Fibroblast of lung (primary cell): ENCODE data around the gene HOXA7. TPM values are rescaled to one million over a fixed set of nuclear protein-coding genes. Genes with fewer than 3 reads are reported as not detected.

Source experiments
- DNase-seq, 2 donors: peaks; one replicate each; pipeline versions ENCODE4 v3.0.0 to v3.0.0-alpha.2; 2010; ENCODE audit warnings: low read depth in 2 of 2
- H2AFZ ChIP-seq: 2 replicates; pipeline ENCODE4 v1.5.1; 2012; ENCODE audit warnings: low read length, control low read depth, inconsistent platforms
- H3K27ac ChIP-seq: 2 replicates; pipeline ENCODE4 v1.5.1; 2011; ENCODE audit warnings: low read length, control low read depth; ENCODE audit not compliant: insufficient read depth
- H3K27me3 ChIP-seq: 2 replicates; pipeline ENCODE4 v1.5.1; 2011; ENCODE audit warnings: mild to moderate bottlenecking, low read length; ENCODE audit not compliant: control insufficient read depth, insufficient read depth
- H3K36me3 ChIP-seq: 2 replicates; pipeline ENCODE4 v1.5.1; 2011; ENCODE audit warnings: low read length; ENCODE audit not compliant: control insufficient read depth, insufficient read depth
- H3K4me1 ChIP-seq: 2 replicates; pipeline ENCODE4 v1.5.1; 2011; ENCODE audit warnings: low read length; ENCODE audit not compliant: control insufficient read depth, insufficient read depth; ENCODE audit errors: extremely low read depth
- H3K4me2 ChIP-seq: 2 replicates; pipeline ENCODE4 v1.5.1; 2011; ENCODE audit warnings: low read length, control low read depth; ENCODE audit not compliant: insufficient read depth; ENCODE audit errors: extremely low read depth
- H3K4me3 ChIP-seq, 4 experiments: fragments of 200-600 bp in 1 of 4; sonication (generic) in 1 of 4; replicated peaks in 1 of 4; 2 replicates each; pipeline ENCODE4 v1.5.1; 2011 to 2016; ENCODE audit warnings: low read length in 4 of 4, low read depth in 3 of 4, mild to moderate bottlenecking in 3 of 4, control low read depth in 2 of 4, inconsistent platforms in 1 of 4, mixed read lengths in 1 of 4; ENCODE audit not compliant: insufficient read depth in 1 of 4; ENCODE audit errors: control extremely low read depth in 1 of 4
- H3K79me2 ChIP-seq: 2 replicates; pipeline ENCODE4 v1.5.1; 2012; ENCODE audit warnings: mild to moderate bottlenecking, low read length, inconsistent platforms; ENCODE audit not compliant: control insufficient read depth, insufficient read depth
- H3K9ac ChIP-seq: 2 replicates; pipeline ENCODE4 v1.5.1; 2011; ENCODE audit warnings: mild to moderate bottlenecking, low read length, control low read depth; ENCODE audit not compliant: insufficient read depth
- H3K9me3 ChIP-seq: 2 replicates; pipeline ENCODE4 v1.5.1; 2012; ENCODE audit warnings: low read depth, low read length; ENCODE audit not compliant: control insufficient read depth, insufficient read depth
- H4K20me1 ChIP-seq: 2 replicates; pipeline ENCODE4 v1.5.1; 2011; ENCODE audit warnings: low read length; ENCODE audit not compliant: control insufficient read depth, insufficient read depth; ENCODE audit errors: extremely low read depth
- CTCF ChIP-seq, 2 donors: IDR thresholded peaks in 1 of 2; conservative IDR thresholded peaks in 1 of 2; 1 replicate in 1 of 2; 2 replicates in 1 of 2; pipeline ENCODE4 v1.5.1; 2011 to 2012; ENCODE audit warnings: low read length in 2 of 2, control low read depth in 1 of 2, inconsistent platforms in 1 of 2, low read depth in 1 of 2, mild to moderate bottlenecking in 1 of 2
- EZH2 ChIP-seq: IDR thresholded peaks from 2 replicates; pipeline ENCODE4 v1.5.1; 2012; ENCODE audit warnings: low read length, control low read depth, mild to moderate bottlenecking; ENCODE audit errors: missing control alignments
- polyA plus RNA-seq, 2 donors: library from polyadenylated mRNA; depleted of rRNA in 1 of 2; stranded (reverse) in 1 of 2; unstranded in 1 of 2; fragments of >200 nt; gene quantifications; 2 replicates each; pipeline ENCODE4 v1.2.1, GENCODE V29; 2011 to 2012; ENCODE audit warnings: missing spikeins in 1 of 2
- total RNA-seq: library from RNA; depleted of rRNA; stranded (reverse); fragments of >200 nt; gene quantifications from 2 replicates; pipeline ENCODE4 v1.2.1, GENCODE V29; 2014

Gene HOXA7
- total and polyA plus RNA-seq, 2 donors (not counting 1 experiment from before 2014, with no cell fraction given), result 1.2 to 5.3 TPM

- H4K20me1 ChIP-seq, result no peaks in the 10 kb centered on the region
- peak in 1 of 2 donors; percentile 29 for DNase-seq
- no peak overlapping the region for H3K4me3 ChIP-seq
- no peak overlapping the region for H2AFZ ChIP-seq
- H3K36me3 ChIP-seq, result no peaks in the 10 kb centered on the region
- H3K9me3 ChIP-seq, result no peaks in the 10 kb centered on the region
- TF ChIP-seq EZH2 (no peak), CTCF (conservative IDR thresholded peaks at IDR 0.05 in 1 of 2, IDR thresholded peaks at IDR 0.05 in 1 of 2; ENCODE audit: low read depth in 1 of 2, low read length in 2 of 2) (no peak)
- peaks cover 19% of the 10 kb centered on the region for H3K79me2 ChIP-seq
- H3K27ac ChIP-seq, result no peak overlapping the region
- H3K27me3 ChIP-seq, result no peaks in the 10 kb centered on the region
- H3K4me2 ChIP-seq, result no peak overlapping the region
- peaks cover 15% of the 10 kb centered on the region for H3K4me1 ChIP-seq
- no peak overlapping the region for H3K9ac ChIP-seq
Observed at GRCh38 chr7:27125986-27126394, 30.5 kb downstream of the HOXA7 start.

GRCh38 chr7:27124902-27125689, 31.4 kb downstream of the HOXA7 start:
- DNase-seq, result no peak
- Histone ChIP-seq H3K4me1 (peaks cover 21% of the 10 kb centered on the region), H3K4me3 (peak overlapping the region in 1 of 4 experiments; percentile 57), H2AFZ (no peak overlapping the region), H3K36me3 (no peaks in the 10 kb centered on the region), H3K79me2 (peaks cover 19% of the 10 kb centered on the region), H3K27me3 (no peaks in the 10 kb centered on the region), H3K9ac (no peak overlapping the region), H3K4me2 (no peak overlapping the region), H3K9me3 (no peaks in the 10 kb centered on the region), H4K20me1 (no peaks in the 10 kb centered on the region), H3K27ac (no peak overlapping the region)
- no peak for TF ChIP-seq EZH2
- no peak for TF ChIP-seq CTCF (conservative IDR thresholded peaks at IDR 0.05 in 1 of 2, IDR thresholded peaks at IDR 0.05 in 1 of 2; ENCODE audit: low read depth in 1 of 2, low read length in 2 of 2)

- no peak overlapping the region for H2AFZ ChIP-seq
- no peaks in the 10 kb centered on the region for H3K27me3 ChIP-seq
- peak overlapping the region; percentile 90 for H3K4me2 ChIP-seq
- peak overlapping the region in 3 of 4 experiments; percentile 12 to 57 (median 32) for H3K4me3 ChIP-seq
- H3K27ac ChIP-seq, result peak overlapping the region; percentile 74
- H3K9ac ChIP-seq, result peak overlapping the region; percentile 42
- no peaks in the 10 kb centered on the region for H3K9me3 ChIP-seq
- H3K79me2 ChIP-seq, result peaks cover 22% of the 10 kb centered on the region
- H3K4me1 ChIP-seq, result peaks cover 21% of the 10 kb centered on the region
- DNase-seq, result peak; percentile 91 to 97
- H4K20me1 ChIP-seq, result no peaks in the 10 kb centered on the region
- TF ChIP-seq CTCF (conservative IDR thresholded peaks at IDR 0.05 in 1 of 2, IDR thresholded peaks at IDR 0.05 in 1 of 2; ENCODE audit: low read depth in 1 of 2, low read length in 2 of 2), result no peak
- no peak for TF ChIP-seq EZH2
- H3K36me3 ChIP-seq, result no peaks in the 10 kb centered on the region
Observed at GRCh38 chr7:27124096-27124901, 32.2 kb downstream of the HOXA7 start.
